ENCODE results near the gene TMCO4.

The TMCO4 gene

DNA sequence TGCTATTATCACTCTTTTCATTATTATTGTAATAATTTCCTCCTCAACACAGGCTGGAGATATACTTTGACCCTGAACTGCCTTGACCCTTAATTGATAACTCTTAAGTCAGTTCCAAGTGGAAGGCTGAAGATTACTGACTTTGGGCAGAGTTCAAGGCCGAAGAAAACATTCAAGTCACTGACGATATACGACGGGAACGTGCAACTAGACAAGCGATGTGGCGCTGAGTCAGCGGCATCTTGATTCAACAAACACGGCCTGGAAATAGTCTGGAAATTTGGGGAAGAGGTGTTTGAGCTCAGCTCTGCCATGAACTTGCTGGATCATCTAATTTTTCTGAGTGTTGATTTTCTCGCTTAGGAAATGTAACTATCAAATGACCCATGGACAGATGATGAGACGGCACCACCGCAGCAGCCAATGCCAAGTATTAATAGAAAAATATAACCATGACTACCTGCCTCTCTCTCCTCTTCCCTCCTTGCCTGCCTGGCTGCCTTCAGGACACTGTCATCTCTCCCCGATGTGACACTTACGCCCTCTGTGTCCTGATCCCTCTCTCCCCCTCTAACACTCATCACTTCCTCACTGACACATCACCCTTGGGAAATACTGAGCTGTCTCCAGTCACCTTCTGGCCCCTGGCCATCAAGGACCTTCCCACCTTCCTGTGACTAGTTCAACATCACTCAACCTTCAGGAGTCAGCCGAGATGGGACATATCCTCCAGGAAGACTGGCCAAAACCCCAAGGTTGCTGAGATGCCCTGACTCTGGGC, 49.4 kb downstream of the TMCO4 start:
- no peak for DNase-seq

DNA sequence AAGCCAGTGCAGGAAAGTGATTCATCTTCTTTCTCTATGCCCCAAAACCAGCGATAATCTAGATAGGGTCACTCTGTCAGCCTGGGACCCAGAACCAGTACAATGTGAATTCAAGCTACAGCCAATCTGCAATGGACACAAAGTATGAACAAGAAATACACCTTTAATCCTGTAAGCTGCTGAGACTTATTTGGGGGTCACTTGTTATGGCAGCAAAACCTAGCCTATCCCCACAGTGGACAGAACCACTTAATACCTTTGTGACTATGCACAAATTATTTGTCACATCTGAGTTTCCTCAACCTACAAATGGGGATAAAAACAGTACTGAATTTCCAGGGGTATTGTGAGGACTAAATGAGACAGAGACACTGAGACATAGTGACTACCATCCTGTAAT, 50.0 kb downstream of the TMCO4 start:
- no peak for DNase-seq

DNA sequence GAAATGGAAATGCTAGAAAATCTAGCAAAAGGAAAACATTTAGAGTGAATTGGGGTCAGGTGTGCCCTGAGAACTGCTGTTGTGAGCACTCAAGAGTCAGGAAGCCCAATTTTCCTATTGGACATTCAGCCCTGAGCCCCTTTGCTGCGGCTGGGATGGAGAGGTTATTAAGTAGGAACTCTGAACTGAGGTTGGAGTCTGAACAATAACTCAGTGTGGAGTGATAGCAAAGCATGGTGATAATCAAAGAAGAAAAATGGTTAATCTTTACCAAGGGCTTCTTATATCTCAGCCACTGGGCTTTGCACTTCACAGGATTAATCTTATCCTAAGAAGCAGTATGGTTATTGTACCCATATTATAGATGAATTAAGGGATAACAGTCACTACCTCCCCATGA, 52.0 kb downstream of the TMCO4 start:
- DNase-seq = no peak

DNA sequence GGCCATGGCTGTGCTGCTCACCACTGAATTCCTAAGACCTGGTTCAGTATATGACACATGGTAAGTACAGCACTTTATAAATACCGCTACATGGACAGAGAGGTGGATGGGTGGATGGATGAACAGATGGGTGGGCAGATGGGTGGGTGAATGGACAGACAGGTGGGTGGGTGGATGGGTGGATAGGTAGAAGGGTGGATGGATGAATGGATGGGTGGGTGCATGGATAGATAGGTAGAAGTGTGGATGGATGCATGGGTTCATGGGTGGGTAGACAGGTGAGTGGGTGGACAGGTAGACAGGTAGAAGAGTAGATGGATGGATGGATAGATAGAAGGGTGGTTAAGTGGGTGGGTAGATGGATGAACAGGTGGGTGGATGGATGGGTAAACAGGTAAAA, 54.8 kb downstream of the TMCO4 start:
- no peak for DNase-seq

DNA sequence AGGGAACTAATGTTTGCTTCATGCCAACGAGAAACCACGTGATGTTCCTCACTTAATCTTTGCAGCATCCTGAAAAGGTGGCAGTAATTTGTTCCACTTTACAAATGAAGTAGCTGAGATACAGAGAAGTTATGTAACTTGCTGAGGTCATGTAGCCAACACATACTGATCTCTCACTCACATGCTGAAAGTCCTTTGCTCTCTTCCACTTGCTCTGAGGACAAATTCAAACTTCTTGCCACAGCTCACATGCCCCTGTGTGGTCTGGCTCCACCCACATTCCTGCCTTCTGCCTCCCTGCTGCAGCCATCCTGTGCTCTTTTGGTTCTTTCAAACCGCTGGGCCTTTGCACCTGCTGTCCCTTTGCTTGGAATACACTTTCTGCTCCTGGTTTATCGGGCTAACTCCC, 55.4 kb downstream of the TMCO4 start:
- no peak for DNase-seq

DNA sequence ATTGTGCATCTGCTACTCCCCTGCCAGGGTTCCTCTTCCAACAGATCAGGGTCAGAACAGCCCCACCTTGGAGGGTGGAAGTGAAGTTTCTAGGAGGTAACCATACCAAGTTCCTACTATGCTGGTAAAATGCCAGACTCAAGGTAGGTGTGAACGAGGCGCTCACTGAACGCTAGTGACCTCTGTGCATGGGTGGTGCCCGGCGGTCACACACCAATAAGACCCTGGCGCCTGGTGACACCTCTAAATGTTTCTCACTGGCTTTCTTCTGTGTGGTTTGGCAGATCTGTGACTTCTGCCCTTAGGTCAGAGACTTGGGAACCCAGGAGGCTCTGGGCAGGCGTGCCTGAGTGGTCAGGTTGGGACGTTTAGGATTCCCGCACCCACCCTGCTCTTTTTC, 55.9 kb downstream of the TMCO4 start:
- no peak for DNase-seq

DNA sequence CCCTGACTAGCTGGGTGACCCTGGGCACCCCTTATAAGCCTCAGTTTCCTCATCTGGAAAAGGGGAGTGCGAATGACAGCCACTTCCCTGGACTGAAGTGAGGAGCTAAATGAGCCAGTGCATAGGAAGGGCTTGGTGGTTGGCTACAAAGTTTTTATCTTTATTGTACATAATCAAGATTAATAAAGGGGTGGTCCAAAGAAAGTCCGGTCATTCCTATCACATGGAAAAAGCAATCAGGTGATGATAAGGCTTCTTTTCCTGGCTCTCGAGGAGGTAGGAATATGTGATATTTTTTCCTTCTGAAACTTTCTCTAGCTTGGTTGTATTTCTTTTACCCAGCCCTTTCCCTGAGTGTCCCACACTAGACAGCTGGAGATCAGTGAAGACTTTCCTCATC, 56.5 kb downstream of the TMCO4 start:
- DNase-seq = no peak

DNA sequence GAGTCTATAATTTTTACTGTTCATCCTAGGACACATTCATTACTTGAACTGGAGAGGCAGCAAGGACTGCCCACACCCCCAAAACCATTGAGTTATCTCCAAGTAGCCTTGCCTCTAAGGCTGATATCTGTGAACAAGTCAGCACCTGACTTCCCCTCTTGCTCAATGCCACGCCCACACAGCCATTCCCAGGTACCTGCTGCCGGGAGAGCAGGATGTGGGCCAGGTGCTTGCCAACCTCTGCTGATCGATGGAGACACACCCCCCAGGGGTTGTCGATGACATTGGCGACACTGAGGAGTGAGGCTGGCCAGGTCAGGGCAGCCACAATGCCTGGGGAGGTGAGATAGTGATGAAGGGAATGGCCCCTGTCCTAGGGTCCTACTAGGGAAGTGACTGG, 60.1 kb downstream of the TMCO4 start:
- peak in 1 of 56 donors; percentile 13 for DNase-seq

DNA sequence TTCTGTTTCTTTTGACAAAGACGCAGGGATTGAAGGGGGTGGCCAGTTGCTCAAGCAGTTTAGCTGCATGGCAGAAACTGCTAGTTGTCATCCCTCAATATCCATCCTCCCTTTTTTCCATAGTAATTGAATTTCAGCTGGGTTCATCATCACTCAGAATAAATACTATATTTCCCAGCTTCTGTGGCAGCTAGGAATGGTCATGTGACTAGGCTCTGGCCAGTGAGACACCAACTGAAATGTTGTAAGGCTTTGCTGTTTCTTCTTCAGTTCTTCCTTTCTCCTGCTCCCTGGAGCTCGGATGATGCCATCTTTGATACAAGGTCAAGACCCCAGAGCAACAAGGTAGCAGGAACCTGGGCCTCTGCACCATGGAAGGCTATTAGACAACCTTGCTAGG, 61.0 kb downstream of the TMCO4 start:
- no peak for DNase-seq

DNA sequence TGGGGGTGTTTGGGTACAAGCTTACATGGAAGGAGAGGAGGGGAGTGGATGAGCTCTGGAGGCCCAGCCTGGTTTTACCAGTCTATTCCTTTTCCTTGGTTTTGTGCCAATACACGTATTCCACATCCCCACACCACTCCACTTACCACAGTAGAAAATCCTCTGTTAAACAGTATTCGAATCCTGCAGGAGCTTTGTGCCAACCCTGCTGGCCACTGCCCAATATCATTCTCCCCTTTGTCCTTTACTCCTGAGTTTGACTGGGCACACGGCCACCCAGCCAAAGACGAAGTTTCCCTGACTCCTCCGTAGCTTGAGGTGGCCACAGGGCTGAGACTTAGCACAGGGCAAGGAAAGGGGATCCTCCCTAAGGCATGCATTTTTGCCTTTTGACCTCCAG, 61.6 kb downstream of the TMCO4 start:
- DNase-seq = peak in 2 of 56 donors; percentile 8 to 17

DNA sequence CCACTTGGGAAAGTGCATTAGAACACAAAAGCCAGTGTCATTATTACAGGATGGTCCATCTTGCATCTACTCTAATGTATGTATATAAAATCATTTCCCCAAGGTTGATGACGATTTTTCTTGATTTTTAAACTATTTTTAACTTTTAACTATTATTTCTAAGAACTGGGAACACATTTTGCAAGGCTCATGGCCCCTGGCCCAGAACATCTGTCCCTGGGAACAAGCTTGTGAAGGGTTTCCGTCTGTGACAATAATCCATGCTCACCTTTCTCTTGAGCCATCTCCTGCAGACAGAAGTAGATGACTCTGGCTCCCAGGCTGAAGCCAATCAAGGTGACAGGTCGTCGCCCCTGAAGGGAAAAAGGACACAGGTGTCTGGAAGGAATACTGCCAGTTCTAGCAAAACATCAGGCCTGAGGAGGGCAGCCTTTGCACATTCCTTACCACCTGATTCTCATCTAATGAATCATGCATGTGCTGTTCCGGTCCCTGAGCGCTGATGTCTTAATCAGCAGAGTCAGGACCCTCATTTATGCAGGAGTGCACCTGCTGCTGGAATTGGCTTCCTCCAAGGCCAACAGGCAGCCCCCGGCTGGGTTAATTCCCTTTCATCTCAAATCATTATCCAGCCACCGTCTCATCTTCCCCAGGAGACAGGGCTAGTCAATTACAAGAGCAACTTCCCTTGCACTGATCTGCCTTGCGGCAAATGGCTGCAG, 62.5 kb downstream of the TMCO4 start:
- DNase-seq = peak in 14 of 56 donors; percentile 6 to 55 (median 32)

DNA sequence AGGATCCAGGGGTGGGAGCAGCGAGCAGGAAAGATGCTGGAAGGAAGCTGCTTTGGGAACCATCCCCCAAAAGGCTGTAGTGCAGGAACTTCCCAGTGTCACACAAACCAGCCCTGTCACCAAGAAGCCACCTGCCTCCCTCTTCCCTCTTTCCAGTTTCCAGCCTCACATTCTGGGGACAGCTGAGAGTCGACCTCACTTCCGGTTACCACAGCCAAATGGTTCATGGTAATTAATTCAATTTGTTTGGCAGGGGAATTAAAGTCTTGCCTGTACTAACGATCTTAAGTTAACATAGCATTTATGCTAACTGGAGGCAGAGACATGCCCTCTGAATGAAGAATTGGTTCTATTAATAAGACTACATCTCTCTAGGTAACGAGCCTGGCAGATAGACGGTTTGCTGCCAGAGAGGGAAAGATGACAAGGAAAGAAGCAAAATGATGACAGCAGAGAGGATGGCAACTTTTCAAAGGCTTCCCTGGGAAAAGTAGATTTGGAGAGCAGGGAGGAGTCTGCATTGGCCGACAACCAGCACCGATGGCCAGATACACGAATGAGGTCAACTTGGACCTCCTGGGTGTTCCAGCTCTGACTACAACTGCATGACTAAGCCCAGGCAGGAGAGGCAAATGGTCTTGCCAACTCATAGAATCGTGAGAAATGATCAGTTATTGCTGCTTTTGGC, 64.1 kb downstream of the TMCO4 start:
- DNase-seq = peak in 22 of 56 donors; percentile 12 to 75 (median 31)

DNA sequence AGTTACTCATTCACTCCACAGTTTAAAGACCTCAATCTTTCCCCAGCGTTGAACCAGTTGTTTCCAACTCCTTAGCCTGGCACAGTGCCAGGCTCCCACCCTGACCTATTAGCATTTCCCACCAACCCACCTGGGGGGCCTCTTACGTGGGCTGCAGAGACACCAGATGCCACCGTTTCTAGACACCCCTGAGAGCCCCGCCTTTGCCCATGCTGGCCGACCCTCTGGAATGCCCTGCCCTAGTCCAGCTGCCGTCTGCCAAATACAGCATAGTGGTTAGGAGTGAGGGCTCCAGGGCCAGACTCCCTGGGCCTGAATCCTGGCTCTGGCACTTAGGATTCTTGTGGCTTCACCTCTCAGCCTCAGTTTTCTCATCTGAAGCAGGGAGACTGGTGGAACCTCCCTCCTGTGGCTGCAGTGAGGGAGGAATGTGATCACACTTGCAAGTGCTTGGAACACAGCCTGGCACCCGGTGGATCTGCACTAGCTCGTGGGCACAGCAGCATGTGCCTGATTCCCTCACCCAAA, 65.2 kb downstream of the TMCO4 start:
- no peak for DNase-seq

DNA sequence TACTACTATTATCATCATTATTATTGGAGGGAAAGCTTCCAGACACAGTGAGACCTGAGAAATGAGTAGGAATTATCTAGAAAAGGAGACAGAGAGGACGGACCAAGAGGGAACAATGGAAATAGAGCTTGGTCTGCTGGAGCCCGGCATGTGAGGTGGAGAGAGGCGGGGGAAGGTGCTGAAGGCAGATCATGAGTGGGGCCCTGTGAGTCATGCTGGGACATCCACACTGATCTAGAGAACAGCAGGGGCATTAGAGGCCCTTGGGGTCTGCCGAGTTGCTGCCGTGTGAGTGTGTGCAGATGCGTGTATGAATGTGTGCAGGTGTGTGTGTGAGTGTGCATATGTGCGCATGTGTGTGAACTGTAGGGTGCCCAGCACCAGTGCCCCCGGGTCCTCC, 65.7 kb downstream of the TMCO4 start:
- DNase-seq = no peak

DNA sequence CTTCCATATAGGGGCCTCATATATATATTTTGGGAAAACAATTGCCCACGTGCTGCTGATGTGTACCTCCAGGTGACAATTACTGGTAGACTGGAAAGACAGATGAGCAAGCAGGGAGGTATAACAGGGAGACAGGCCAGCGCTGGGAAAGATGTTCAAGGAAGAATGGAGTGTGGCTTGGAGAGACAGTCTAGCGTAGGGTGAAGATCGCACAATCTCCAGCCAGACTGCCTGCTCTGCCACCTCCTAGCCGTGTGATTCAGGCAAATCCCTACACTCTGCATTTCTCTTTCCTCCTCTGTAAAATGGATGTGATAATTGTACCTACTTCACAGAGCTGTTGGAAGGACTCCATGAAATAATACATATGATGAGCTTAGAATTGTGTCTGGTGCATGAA, 66.1 kb downstream of the TMCO4 start:
- no peak for DNase-seq

DNA sequence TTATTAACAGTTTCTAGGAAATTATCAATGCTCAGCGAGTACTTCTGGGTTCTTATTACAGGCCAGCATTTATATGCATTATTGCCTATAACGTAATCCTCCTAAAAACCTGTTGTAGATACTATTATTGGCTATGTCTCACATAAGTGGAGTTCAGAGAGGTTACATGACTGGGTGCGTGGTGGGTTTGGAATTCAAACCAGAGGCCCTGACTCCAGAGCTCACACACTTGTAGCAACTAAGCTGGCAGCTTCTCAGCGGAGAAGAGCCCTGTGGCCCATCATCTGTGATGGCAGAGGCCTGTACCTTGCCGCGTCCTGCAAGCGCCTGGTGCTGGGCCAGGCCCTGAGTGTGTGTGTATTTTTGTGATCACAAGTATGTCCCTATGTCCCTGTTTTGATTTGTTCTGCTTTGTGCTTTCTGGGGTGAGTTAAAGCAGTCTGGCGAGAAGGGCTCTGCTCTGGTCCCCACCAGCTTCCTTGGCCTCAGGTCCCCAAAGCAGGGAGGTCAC, 68.3 kb downstream of the TMCO4 start:
- DNase-seq = no peak

DNA sequence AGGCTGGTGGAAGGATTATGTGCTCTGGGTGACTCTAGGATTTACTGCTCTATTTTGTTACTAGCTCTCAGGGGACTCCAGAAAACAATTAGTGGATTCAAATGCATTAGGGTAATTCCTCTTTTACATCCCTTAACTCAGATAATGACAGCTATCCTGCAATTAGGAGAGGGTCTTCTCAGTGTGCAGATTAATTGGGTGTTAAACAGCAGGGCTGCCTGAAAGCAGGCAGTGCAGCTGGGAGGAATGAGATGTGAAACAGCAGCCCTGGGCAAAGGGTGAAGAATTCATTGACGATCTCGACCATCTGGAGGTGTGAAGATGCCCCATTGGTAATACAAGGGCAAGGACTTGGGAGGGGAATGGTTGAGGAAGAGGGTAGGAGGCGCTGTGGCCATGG, 68.9 kb downstream of the TMCO4 start:
- DNase-seq = no peak

DNA sequence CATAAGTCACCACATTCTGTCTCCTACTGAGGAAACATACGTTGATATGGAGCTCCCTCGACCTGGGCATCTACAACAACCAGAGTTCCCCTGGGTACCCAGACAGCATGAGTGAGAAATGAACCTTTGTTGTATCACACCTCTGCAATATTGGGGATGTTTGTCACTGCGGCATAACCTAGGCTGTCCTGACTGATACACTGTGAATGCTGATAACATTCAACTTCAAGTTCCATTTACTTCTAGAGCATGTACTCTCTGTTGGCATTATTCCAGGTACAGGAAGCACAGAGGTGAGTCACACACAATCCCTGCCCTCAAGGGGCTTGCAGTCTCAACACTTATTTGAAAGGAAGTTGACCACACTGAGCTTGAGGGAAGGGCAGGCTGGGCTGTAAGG, 69.5 kb downstream of the TMCO4 start:
- DNase-seq = no peak

DNA sequence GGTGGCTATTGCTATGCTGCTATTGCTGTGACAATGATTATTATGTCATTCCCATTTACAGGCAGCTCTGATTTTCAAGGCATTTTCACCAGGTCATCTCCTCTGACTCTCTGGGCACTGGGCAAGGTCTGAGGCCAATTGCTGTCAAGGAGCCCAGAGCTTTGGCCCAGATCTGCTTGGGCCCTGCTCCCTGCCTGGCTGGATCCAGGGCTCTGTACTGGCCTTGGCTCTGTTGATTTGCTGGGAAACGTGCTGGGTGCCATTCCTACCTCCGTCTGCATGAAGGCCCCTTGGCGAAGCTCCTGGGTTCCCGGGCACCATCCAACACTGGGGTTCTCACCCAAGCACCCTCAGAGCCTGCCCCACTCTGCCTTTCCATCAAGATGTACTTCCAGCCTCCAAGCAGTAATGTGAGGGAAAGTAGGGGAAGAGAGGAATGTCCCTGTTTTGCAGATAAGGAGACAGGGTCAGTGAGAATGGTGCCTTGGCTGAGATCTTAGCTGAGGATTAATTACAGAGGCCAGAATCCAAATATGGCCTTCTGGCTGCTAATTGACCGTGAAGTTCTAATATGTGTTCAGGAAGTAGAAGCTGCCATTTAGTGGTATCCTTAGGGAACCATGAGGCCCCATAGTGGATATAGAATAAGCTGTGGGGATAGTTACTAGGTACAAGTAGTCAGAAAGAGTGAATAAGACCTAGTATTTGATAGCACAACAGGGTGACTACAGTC, 71.1 kb downstream of the TMCO4 start:
- peak in 11 of 56 donors; percentile 4 to 40 (median 17) for DNase-seq

DNA sequence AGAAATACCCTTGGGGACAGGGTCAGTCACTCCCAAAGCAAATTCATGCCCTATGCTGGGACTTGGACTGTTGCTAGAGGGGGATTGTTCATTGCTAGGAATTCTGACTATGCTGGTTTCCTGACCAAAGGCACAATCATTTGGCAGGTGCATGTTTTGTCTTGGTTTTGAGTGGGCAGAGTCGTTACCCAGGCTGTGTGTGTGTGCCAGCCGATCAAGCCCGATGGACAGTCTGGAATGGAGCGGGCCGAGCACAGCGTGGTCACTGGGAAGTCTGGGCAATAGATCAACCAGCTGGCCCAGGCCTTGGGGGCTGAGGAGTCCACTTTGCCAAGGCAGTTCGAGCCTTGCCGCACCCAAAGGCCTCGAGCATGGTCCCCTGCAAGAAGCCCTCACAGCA, 74.1 kb downstream of the TMCO4 start:
- DNase-seq = no peak

DNA sequence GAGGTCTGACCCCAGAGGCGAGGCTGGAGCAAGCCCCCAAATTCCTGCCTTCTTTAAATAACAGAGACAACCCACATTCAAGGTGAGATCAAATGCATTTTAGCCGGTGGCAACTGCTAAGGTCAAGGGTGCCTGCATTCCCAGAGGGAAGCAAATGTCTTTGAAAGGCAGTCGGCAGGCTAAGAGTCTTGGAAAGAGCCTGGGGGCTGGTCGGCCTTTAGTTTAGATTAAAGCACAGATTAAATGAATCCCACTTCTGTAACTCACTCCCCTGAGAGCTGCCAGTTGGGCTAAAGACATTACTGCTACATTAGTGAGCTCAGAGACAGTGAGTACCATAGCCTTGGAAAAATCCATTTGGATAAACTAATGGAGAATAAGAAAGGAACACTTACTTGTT, 75.8 kb downstream of the TMCO4 start:
- DNase-seq = no peak

Measured in nucleus accumbens (tissue), 56 donors.